ENCODE data around the gene RASA2. TPM values are rescaled to one million over a fixed set of nuclear protein-coding genes. Genes with fewer than 3 reads are reported as not detected.
A peak's percentile ranks its signal among the peaks of the same experiment; 100 is the strongest.

The RASA2 gene
- total RNA-seq, 4 donors from 2014 or later, result 10.6 to 15.5 (median 14.8) TPM

DNA sequence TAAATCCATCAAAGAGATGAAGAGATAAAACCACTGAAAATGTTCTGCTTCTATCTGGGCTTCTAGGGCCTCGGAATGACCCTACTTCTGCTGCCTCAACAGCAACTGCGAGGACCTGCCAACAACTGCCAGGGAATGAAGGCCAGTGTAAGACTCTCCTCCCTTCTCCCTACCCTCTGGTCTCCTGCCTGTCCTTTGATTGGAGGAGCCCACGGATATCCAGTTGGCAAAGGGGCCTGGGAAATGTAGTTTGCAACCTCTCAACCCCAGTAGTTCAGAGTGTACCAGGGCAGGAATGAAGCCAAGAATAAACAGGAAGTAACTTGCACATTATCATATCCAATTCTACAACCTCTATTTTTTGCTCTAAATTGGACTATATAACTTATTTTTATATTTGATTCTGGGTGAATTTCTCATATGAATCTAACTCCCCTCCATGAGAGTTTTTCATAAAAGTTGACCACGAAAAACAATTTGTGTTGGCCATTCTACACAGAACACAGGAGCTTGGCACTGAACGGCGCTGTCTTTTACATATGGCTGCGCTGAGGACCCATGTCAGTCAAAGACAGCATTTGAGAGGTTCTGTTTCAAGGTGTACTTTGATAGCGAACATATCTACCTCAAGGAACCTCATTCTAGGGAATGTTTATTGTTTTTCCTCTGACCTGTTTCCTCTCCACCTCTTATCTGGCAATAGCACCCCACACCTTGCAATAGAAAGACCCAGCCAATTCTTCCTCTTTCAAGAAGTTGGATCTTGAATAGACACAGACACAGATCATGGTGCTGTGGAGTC is 160.1 kb downstream of the RASA2 start:
- ATAC-seq, result peak; percentile 70
- Histone ChIP-seq H3K27me3 (no peaks in the 10 kb centered on the region), H3K27ac (no peak overlapping the region), H3K4me1 (no peaks in the 10 kb centered on the region), H3K36me3 (no peaks in the 10 kb centered on the region), H3K9me3 (no peaks in the 10 kb centered on the region), H3K4me3 (no peak overlapping the region)
- TF ChIP-seq EP300 (IDR thresholded peaks at IDR 0.05) (no peak), POLR2AphosphoS5 (IDR thresholded peaks at IDR 0.05) (no peak)
- TF ChIP-seq, protein P1, sequence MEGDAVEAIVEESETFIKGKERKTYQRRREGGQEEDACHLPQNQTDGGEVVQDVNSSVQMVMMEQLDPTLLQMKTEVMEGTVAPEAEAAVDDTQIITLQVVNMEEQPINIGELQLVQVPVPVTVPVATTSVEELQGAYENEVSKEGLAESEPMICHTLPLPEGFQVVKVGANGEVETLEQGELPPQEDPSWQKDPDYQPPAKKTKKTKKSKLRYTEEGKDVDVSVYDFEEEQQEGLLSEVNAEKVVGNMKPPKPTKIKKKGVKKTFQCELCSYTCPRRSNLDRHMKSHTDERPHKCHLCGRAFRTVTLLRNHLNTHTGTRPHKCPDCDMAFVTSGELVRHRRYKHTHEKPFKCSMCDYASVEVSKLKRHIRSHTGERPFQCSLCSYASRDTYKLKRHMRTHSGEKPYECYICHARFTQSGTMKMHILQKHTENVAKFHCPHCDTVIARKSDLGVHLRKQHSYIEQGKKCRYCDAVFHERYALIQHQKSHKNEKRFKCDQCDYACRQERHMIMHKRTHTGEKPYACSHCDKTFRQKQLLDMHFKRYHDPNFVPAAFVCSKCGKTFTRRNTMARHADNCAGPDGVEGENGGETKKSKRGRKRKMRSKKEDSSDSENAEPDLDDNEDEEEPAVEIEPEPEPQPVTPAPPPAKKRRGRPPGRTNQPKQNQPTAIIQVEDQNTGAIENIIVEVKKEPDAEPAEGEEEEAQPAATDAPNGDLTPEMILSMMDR (IDR thresholded peaks at IDR 0.05), result no peak
- WGBS, 2 donors (ENCODE audit: low coverage in 1 of 2), result 70 to 88% methylated on average over 7 to 8 of the region's 8 CpGs

DNA sequence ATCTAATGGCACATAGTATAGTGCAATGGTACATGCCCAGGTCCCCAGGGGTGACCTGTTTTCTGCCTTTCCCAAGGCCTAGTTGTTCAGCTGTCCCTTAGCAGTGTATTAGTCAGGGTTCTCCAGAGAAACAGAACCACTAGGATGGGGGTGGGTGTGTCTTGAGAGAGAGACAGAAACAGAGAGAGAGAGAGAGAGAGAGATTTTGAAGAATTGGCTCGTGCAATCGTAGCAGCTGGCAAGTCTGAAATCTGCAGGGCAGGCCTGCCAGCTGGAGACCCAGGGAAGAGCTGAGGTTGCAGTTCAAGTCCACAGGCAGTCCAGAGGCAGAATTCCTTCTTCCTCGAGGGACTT is 160.7 kb downstream of the RASA2 start:
- 38 to 67% methylated on average over 1 to 3 of the region's 3 CpGs for WGBS, 2 donors (ENCODE audit: low coverage in 1 of 2)
- no peak for ATAC-seq
- H3K36me3 ChIP-seq, result no peaks in the 10 kb centered on the region
- H3K27ac ChIP-seq, result no peak overlapping the region
- H3K4me3 ChIP-seq, result no peak overlapping the region
- no peaks in the 10 kb centered on the region for H3K27me3 ChIP-seq
- no peaks in the 10 kb centered on the region for H3K9me3 ChIP-seq
- H3K4me1 ChIP-seq, result no peaks in the 10 kb centered on the region
- TF ChIP-seq, protein P1 (IDR thresholded peaks at IDR 0.05), result no peak
- TF ChIP-seq POLR2A (IDR thresholded peaks at IDR 0.05) (no peak), POLR2AphosphoS5 (IDR thresholded peaks at IDR 0.05) (no peak), EP300 (IDR thresholded peaks at IDR 0.05) (no peak)

DNA sequence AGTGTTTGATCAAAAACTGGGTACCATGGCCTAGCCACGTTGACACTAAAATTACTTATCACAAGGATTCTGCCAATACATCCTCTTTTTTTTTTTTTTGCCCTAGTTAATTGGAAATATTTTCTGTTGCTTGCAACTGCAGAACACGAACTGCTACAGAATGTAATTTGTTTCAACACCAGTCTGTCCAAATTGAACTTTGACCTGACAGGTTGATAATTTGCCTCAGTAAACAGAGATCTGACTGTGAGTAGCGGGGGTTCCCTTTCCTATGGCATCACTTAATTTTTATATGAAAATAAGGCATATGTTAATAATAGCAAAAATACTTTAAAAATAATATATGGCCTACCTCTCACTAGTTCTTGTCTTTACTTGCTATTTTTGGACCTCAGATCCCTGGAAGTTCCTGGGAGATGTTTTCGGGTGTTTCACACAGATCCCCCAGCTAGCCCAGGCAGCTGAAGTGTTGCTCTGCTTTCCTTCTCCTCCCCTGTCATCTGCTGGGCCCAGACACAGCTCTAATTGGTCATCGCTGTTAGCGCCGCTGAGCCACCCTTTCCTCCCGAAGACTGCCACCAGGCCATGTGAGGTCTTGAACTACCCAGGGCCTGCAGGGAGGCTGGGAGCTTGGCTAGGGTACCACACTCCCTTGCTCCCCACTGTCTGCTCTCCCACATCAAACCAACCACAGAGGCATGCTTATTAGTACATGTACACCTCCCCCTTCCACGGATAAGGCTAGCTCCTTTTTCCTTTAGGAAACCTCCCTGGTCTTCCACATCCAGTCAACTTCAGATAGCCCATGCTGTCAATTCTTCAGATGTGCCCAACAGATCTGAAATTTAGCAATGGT is 161.5 kb downstream of the RASA2 start:
- Histone ChIP-seq H3K27ac (no peak overlapping the region), H3K9me3 (no peaks in the 10 kb centered on the region), H3K27me3 (no peaks in the 10 kb centered on the region), H3K4me1 (no peaks in the 10 kb centered on the region), H3K36me3 (no peaks in the 10 kb centered on the region), H3K4me3 (no peak overlapping the region)
- no peak for ATAC-seq
- WGBS, 2 donors (ENCODE audit: low coverage in 1 of 2), result 71 to 90% methylated on average over 5 to 6 of the region's 9 CpGs
- TF ChIP-seq POLR2AphosphoS5 (IDR thresholded peaks at IDR 0.05), result no peak
- TF ChIP-seq, protein P1 (IDR thresholded peaks at IDR 0.05), result no peak
- TF ChIP-seq POLR2A (IDR thresholded peaks at IDR 0.05), result no peak
- no peak for TF ChIP-seq EP300 (IDR thresholded peaks at IDR 0.05)

DNA sequence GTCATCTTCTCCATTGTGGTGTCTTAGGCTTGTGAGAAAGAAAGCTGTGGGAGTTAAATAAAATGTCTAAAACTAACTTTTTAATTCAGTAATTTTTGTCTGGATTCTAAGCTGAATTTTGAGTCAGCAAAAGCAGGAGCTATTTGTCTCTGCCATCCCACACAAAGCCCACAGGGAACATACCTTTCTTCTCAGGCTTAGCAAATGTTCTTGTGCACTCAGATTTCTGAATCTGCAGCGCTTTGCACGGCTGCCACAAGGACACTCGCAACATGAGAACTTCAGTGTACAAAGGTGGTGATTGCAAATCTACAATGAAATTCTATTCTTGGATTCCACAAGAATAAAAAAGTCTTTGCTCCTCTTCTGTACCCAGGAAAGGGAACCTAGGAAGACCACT is 163.0 kb downstream of the RASA2 start:
- no peak overlapping the region for H3K4me3 ChIP-seq
- WGBS, 2 donors (ENCODE audit: low coverage in 1 of 2), result 55 to 76% methylated on average over 3 of the region's 3 CpGs
- ATAC-seq, result no peak
- no peak overlapping the region for H3K27ac ChIP-seq
- H3K27me3 ChIP-seq, result no peaks in the 10 kb centered on the region
- TF ChIP-seq EP300 (IDR thresholded peaks at IDR 0.05) (no peak), POLR2A (IDR thresholded peaks at IDR 0.05) (no peak), POLR2AphosphoS5 (IDR thresholded peaks at IDR 0.05) (no peak)
- TF ChIP-seq, protein P1 (IDR thresholded peaks at IDR 0.05), result no peak
- H3K4me1 ChIP-seq, result no peaks in the 10 kb centered on the region
- H3K9me3 ChIP-seq, result no peaks in the 10 kb centered on the region
- no peaks in the 10 kb centered on the region for H3K36me3 ChIP-seq
